OCI-LY1 (cell line): Measurements from ENCODE around the gene OGDHL.

Experiments
- CTCF ChIP-seq: fragments of 200-600 bp; sonication (generic), shearing (Covaris generic); IDR thresholded peaks from 2 replicates; pipeline ENCODE4 v1.5.1; 2017; ENCODE audit warnings: mild to moderate bottlenecking, antibody characterized with exemption, low read length, moderate library complexity, mixed read lengths
- EZH2 ChIP-seq: fragments of 200-600 bp; sonication (generic), shearing (Covaris generic); IDR thresholded peaks from 2 replicates; pipeline ENCODE4 v1.8.0; 2017; ENCODE audit warnings: borderline replicate concordance, mixed run types, mild to moderate bottlenecking, antibody characterized with exemption, low read length, moderate library complexity, mixed read lengths

DNA sequence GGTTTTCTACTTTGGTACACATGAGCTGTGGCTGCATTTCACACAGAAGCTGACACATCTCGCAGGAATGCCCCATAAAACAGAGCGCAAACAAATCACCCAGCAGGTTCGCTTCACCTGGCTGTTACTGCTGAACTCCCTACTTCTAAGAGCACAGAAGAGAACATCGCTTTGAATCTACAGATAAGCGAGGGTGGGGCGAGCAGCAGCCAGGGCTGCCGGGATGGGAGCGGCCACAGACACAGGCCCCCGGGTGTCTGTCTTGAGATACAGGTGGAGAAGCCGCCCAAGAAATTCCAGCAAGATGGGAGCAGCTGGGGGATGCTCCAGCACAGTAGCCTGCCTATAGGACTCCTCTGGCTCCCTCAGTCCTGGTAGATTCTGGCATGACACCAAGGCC, 27.4 kb downstream of the OGDHL start:
- TF ChIP-seq CTCF (no peak), EZH2 (no peak)
